Measurements from ENCODE around the gene KRTAP5-9.
"Not testable (repeated sequence)": the region's sequence is repeated elsewhere in the genome, so short reads cannot be mapped to it uniquely, and the experiment has no call there.

DNA sequence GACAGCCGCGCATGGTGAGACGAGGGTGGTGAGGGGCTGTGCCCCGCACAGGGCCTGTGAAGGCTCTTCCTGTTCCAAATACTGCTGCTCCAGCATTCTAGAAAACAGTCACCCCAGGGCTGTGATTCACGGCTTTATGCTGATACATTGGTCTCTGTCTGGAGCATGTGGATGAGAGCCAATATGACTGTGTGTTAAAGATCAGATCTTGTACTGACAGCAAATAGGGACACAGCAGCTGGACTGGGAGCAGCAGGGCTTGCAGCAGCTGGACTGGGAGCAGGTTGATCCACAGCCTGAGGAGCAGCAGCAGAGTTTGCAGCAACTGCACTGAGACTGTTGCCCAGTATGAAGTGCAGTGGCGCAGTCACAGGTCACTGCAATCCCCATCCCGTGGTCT is 31.3 kb downstream of the KRTAP5-9 start:
- not testable (repeated sequence) for TF ChIP-seq POLR2AphosphoS5, EP300, POLR2A (IDR thresholded peaks at IDR 0.05)
- TF ChIP-seq, protein P1, sequence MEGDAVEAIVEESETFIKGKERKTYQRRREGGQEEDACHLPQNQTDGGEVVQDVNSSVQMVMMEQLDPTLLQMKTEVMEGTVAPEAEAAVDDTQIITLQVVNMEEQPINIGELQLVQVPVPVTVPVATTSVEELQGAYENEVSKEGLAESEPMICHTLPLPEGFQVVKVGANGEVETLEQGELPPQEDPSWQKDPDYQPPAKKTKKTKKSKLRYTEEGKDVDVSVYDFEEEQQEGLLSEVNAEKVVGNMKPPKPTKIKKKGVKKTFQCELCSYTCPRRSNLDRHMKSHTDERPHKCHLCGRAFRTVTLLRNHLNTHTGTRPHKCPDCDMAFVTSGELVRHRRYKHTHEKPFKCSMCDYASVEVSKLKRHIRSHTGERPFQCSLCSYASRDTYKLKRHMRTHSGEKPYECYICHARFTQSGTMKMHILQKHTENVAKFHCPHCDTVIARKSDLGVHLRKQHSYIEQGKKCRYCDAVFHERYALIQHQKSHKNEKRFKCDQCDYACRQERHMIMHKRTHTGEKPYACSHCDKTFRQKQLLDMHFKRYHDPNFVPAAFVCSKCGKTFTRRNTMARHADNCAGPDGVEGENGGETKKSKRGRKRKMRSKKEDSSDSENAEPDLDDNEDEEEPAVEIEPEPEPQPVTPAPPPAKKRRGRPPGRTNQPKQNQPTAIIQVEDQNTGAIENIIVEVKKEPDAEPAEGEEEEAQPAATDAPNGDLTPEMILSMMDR (IDR thresholded peaks at IDR 0.05), result not testable (repeated sequence)
